ENCODE data around the gene MEF2B.

- TF ChIP-seq EP300 (IDR thresholded peaks at IDR 0.05) = no peak
- no peak for TF ChIP-seq CTCF (IDR thresholded peaks at IDR 0.05)
- TF ChIP-seq POLR2AphosphoS5 (IDR thresholded peaks at IDR 0.05) = no peak
Measured at GRCh38 chr19:19152668-19153384, 17.2 kb downstream of the MEF2B start.
